CD14-positive monocyte (primary cell): ENCODE data around the gene PLA2G12A. TPM values are rescaled to one million over a fixed set of nuclear protein-coding genes. Genes with fewer than 3 reads are reported as not detected.

Experiments used
- DNase-seq, 3 donors: peaks; one replicate each; pipeline ENCODE4 v3.0.0-alpha.2; 2011 to 2022
- H2AFZ ChIP-seq: 2 replicates; pipeline ENCODE4 v1.6.0; 2012; ENCODE audit warnings: mild to moderate bottlenecking, low read depth, low read length, inconsistent platforms; ENCODE audit not compliant: insufficient read depth, poor library complexity, severe bottlenecking
- H3K27ac ChIP-seq, 2 donors: 1 replicate in 1 of 2; 2 replicates in 1 of 2; pipeline ENCODE4 v1.5.1; 2012 to 2013; ENCODE audit warnings: low read length in 2 of 2, control low read depth in 1 of 2, inconsistent platforms in 1 of 2, low read depth in 1 of 2, mild to moderate bottlenecking in 1 of 2
- H3K27me3 ChIP-seq, 2 donors: one replicate each; pipeline versions ENCODE4 v1.6.0 to v1.6.1; 2011 to 2013; ENCODE audit warnings: low read length in 2 of 2; ENCODE audit not compliant: control insufficient read depth in 2 of 2, insufficient read depth in 2 of 2
- H3K36me3 ChIP-seq, 2 donors: replicated peaks in 1 of 2; 1 replicate in 1 of 2; 2 replicates in 1 of 2; pipeline versions ENCODE4 v1.5.1 to v1.6.1; 2012 to 2013; ENCODE audit warnings: low read length in 2 of 2, control low read depth in 1 of 2, inconsistent platforms in 1 of 2, mild to moderate bottlenecking in 1 of 2; ENCODE audit not compliant: insufficient read depth in 2 of 2, control insufficient read depth in 1 of 2
- H3K4me1 ChIP-seq, 2 donors: 1 replicate in 1 of 2; 2 replicates in 1 of 2; pipeline versions ENCODE4 v1.5.1 to v1.6.1; 2012 to 2013; ENCODE audit warnings: low read length in 2 of 2, control low read depth in 1 of 2, inconsistent platforms in 1 of 2, mild to moderate bottlenecking in 1 of 2, moderate library complexity in 1 of 2; ENCODE audit not compliant: insufficient read depth in 2 of 2, control insufficient read depth in 1 of 2
- H3K4me2 ChIP-seq: replicated peaks from 2 replicates; pipeline ENCODE3; 2012; ENCODE audit warnings: low read length, moderate library complexity, mild to moderate bottlenecking; ENCODE audit not compliant: poor library complexity, severe bottlenecking; ENCODE audit errors: extremely low read depth
- H3K4me3 ChIP-seq, 3 experiments: fragments of 200-600 bp in 1 of 3; sonication (generic) in 1 of 3; replicated peaks in 1 of 3; 1 replicate in 2 of 3; 2 replicates in 1 of 3; pipeline ENCODE4 v1.5.1; 2011 to 2013; ENCODE audit warnings: low read length in 3 of 3, mild to moderate bottlenecking in 3 of 3, control low read depth in 2 of 3, low read depth in 2 of 3, inconsistent platforms in 1 of 3, moderate library complexity in 1 of 3
- H3K79me2 ChIP-seq: 2 replicates; pipeline ENCODE4 v1.6.0; 2012; ENCODE audit warnings: mild to moderate bottlenecking, control low read depth, inconsistent platforms, low read length, moderate library complexity; ENCODE audit not compliant: insufficient read depth
- H3K9ac ChIP-seq: 2 replicates; pipeline ENCODE4 v1.6.0; 2017; ENCODE audit warnings: low read length, mild to moderate bottlenecking; ENCODE audit not compliant: insufficient read depth, poor library complexity, severe bottlenecking
- H3K9me3 ChIP-seq, 2 donors: replicated peaks in 1 of 2; 1 replicate in 1 of 2; 2 replicates in 1 of 2; pipeline versions ENCODE4 v1.5.1 to v1.6.1; 2012 to 2013; ENCODE audit warnings: low read length in 2 of 2, control low read depth in 1 of 2; ENCODE audit not compliant: control insufficient read depth in 1 of 2, insufficient read depth in 1 of 2
- H4K20me1 ChIP-seq: 2 replicates; pipeline ENCODE4 v1.6.0; 2012; ENCODE audit warnings: mild to moderate bottlenecking, low read length, control low read depth, moderate library complexity; ENCODE audit not compliant: insufficient read depth
- H3K27ac Mint-ChIP-seq, 7 donors: one replicate each; pipeline ENCODE4 v1.8.0; 2020; ENCODE audit warnings: mild to moderate bottlenecking in 7 of 7, mixed read lengths in 7 of 7, moderate library complexity in 6 of 7, inconsistent platforms in 2 of 7
- H3K27me3 Mint-ChIP-seq, 3 donors: one replicate each; pipeline ENCODE4 v1.8.0; 2021 to 2022; ENCODE audit warnings: low read depth in 3 of 3, mild to moderate bottlenecking in 3 of 3, mixed read lengths in 3 of 3, moderate library complexity in 3 of 3, inconsistent platforms in 1 of 3
- H3K36me3 Mint-ChIP-seq, 2 donors: one replicate each; pipeline ENCODE4 v1.8.0; 2020; ENCODE audit warnings: mixed read lengths in 2 of 2, inconsistent platforms in 1 of 2, mild to moderate bottlenecking in 1 of 2
- H3K4me1 Mint-ChIP-seq: one replicate; pipeline ENCODE4 v1.8.0; 2020; ENCODE audit warnings: mild to moderate bottlenecking, mixed read lengths
- H3K4me3 Mint-ChIP-seq, 2 donors: one replicate each; pipeline ENCODE4 v1.8.0; 2020; ENCODE audit warnings: mild to moderate bottlenecking in 2 of 2, mixed read lengths in 2 of 2, moderate library complexity in 1 of 2
- H3K9me3 Mint-ChIP-seq, 7 donors: one replicate each; pipeline ENCODE4 v1.8.0; 2020 to 2022; ENCODE audit warnings: mixed read lengths in 7 of 7, mild to moderate bottlenecking in 6 of 7, moderate library complexity in 6 of 7, inconsistent platforms in 2 of 7
- WGBS: methylation state at CpG from one replicate; pipeline ENCODE4 v1.1.5; 2013; ENCODE audit warnings: missing lambda C conversion rate; ENCODE audit not compliant: insufficient coverage; 5-methylcytosine and 5-hydroxymethylcytosine counted together
- intact Hi-C, 2 donors: fragments of 100-400 bp; cut with micrococcal nuclease; formaldehyde crosslinking; loops; one replicate each; pipeline versions ENCODE4 v1.15.0 to v1.15.1; 2023
- polyA plus RNA-seq, 3 donors: library from polyadenylated mRNA; depleted of rRNA in 1 of 3; unstranded in 2 of 3; stranded (reverse) in 1 of 3; fragments of 300-500 nt in 2 of 3; fragments of >200 nt in 1 of 3; fragmentation: Illumina TruSeq in 2 of 3; gene quantifications; 1 replicate in 2 of 3; 2 replicates in 1 of 3; pipeline ENCODE4 v1.2.3, GENCODE V29; 2012 to 2021
- TF ChIP-seq, protein P1 (sequence below): fragments of 200-600 bp; IDR thresholded peaks from one replicate; pipeline ENCODE4 v1.8.0; 2022; ENCODE audit warnings: antibody characterized with exemption, mild to moderate bottlenecking

Gene PLA2G12A
- polyA plus RNA-seq, 3 donors, result 1.8 to 16.2 (median 15.1) TPM

DNA sequence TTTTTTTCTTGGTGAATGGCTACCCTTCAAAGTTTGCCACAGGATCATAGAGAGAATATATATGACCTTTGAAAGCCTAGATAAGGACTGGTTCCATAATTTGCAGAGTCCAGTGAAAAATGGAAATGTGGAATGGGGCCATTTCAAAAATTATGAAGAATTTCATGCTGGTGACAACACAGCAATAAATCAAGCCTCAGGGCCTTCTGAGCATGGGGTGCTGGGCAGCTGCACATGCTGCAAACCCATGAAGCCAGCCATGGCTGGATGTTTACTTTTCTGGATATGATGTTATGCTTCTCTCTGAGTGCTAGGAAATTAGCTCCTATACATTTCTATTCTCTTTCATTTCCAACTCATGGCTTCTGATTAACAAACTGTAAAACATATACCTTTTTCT is 16.0 kb upstream of the PLA2G12A start:
- intact Hi-C loops, result no loop called here
- no peak overlapping the region for H3K27ac Mint-ChIP-seq

DNA sequence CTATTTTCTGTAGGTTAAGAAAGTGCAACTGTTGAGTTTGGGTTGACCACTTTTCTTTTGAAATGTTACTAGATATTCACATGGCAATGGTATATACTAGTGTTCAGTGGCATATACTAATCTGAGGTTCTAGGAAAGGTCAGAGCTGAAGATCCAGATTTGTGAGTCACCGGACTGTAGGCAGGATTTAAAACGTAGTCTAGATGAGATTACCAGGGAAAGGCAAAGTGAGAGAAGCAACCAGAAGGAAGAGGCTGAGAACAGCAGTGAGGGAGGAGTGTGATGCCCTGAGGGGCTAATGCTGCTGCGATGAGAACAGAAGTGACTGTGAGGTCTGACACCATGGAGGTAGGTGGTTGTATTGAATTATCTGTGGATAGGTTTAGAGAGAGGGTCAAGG is 9.7 kb upstream of the PLA2G12A start:
- no peaks in the 10 kb centered on the region for H3K9me3 Mint-ChIP-seq
- intact Hi-C loops, result no loop called here
- no peaks in the 10 kb centered on the region for H3K9me3 ChIP-seq

More for the DNA sequence above, 16.0 kb upstream of the PLA2G12A start:
- no peak overlapping the region for H3K4me2 ChIP-seq
- TF ChIP-seq, protein P1, sequence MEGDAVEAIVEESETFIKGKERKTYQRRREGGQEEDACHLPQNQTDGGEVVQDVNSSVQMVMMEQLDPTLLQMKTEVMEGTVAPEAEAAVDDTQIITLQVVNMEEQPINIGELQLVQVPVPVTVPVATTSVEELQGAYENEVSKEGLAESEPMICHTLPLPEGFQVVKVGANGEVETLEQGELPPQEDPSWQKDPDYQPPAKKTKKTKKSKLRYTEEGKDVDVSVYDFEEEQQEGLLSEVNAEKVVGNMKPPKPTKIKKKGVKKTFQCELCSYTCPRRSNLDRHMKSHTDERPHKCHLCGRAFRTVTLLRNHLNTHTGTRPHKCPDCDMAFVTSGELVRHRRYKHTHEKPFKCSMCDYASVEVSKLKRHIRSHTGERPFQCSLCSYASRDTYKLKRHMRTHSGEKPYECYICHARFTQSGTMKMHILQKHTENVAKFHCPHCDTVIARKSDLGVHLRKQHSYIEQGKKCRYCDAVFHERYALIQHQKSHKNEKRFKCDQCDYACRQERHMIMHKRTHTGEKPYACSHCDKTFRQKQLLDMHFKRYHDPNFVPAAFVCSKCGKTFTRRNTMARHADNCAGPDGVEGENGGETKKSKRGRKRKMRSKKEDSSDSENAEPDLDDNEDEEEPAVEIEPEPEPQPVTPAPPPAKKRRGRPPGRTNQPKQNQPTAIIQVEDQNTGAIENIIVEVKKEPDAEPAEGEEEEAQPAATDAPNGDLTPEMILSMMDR, result no peak
- H3K4me1 Mint-ChIP-seq, result no peaks in the 10 kb centered on the region
- H3K4me3 ChIP-seq, result no peak overlapping the region
- no peaks in the 10 kb centered on the region for H3K9me3 ChIP-seq
- H3K9ac ChIP-seq, result no peak overlapping the region
- H3K9me3 Mint-ChIP-seq, result no peaks in the 10 kb centered on the region
- H3K27me3 Mint-ChIP-seq, result peaks cover 0 to 10% (median 1%) of the 10 kb centered on the region in 3 donors
- H2AFZ ChIP-seq, result no peak overlapping the region
- DNase-seq, result no peak
- H3K4me3 Mint-ChIP-seq, result no peak overlapping the region
- no peaks in the 10 kb centered on the region for H3K4me1 ChIP-seq
- no peaks in the 10 kb centered on the region for H3K36me3 Mint-ChIP-seq
- H3K27ac ChIP-seq, result no peak overlapping the region
- no peaks in the 10 kb centered on the region for H4K20me1 ChIP-seq
- H3K79me2 ChIP-seq, result no peaks in the 10 kb centered on the region
- H3K27me3 ChIP-seq, result no peaks in the 10 kb centered on the region
- no peaks in the 10 kb centered on the region for H3K36me3 ChIP-seq

More for the DNA sequence above, 9.7 kb upstream of the PLA2G12A start:
- no peaks in the 10 kb centered on the region for H3K36me3 ChIP-seq
- Mint-ChIP-seq H3K27me3 (peaks cover 0 to 8% (median 7%) of the 10 kb centered on the region in 3 donors), H3K36me3 (no peaks in the 10 kb centered on the region), H3K4me1 (no peaks in the 10 kb centered on the region), H3K27ac (no peak overlapping the region), H3K4me3 (no peak overlapping the region)
- H2AFZ ChIP-seq, result no peak overlapping the region
- 93% methylated on average over 3 of the region's 3 CpGs for WGBS
- H4K20me1 ChIP-seq, result no peaks in the 10 kb centered on the region
- no peaks in the 10 kb centered on the region for H3K27me3 ChIP-seq
- no peak overlapping the region for H3K4me3 ChIP-seq
- TF ChIP-seq, protein P1, result no peak
- no peak for DNase-seq
- no peaks in the 10 kb centered on the region for H3K4me1 ChIP-seq
- H3K9ac ChIP-seq, result no peak overlapping the region
- no peak overlapping the region for H3K27ac ChIP-seq
- H3K4me2 ChIP-seq, result no peak overlapping the region
- no peaks in the 10 kb centered on the region for H3K79me2 ChIP-seq
